Esophagus muscularis mucosa (tissue), 4 donors: ENCODE results near the gene KRT6B. TPM values are rescaled to one million over a fixed set of nuclear protein-coding genes. Genes with fewer than 3 reads are reported as not detected.
"Not testable (repeated sequence)": the region's sequence is repeated elsewhere in the genome, so short reads cannot be mapped to it uniquely, and the experiment has no call there.

Experiments used
- DNase-seq: peaks from one replicate; pipeline ENCODE4 v3.0.0-alpha.2; 2017; ENCODE audit errors: extremely low spot score
- H3K27ac ChIP-seq, 4 donors: fragments of 200-600 bp; sonication (generic); replicated peaks in 1 of 4; 1 replicate in 3 of 4; 2 replicates in 1 of 4; pipeline ENCODE4 v1.5.1; 2016 to 2019; ENCODE audit warnings: mild to moderate bottlenecking in 1 of 4
- H3K27me3 ChIP-seq, 4 donors: fragments of 200-600 bp; sonication (generic); one replicate each; pipeline versions ENCODE4 v1.5.1 to v1.6.0; 2016 to 2019
- H3K36me3 ChIP-seq, 4 donors: fragments of 200-600 bp; sonication (generic); one replicate each; pipeline ENCODE4 v1.5.1; 2016 to 2019
- H3K4me1 ChIP-seq, 4 donors: fragments of 200-600 bp; sonication (generic); one replicate each; pipeline ENCODE4 v1.5.1; 2016 to 2019
- H3K4me3 ChIP-seq, 4 donors: fragments of 200-600 bp; sonication (generic); 1 replicate in 2 of 4; 2 replicates in 2 of 4; pipeline ENCODE4 v1.5.1; 2016 to 2019; ENCODE audit warnings: mild to moderate bottlenecking in 4 of 4, moderate library complexity in 1 of 4
- H3K9me3 ChIP-seq, 4 donors: fragments of 200-600 bp; sonication (generic); 1 replicate in 3 of 4; 2 replicates in 1 of 4; pipeline ENCODE4 v1.5.1; 2016 to 2019
- EP300 ChIP-seq: sonication (generic); formaldehyde crosslinking; IDR thresholded peaks from one replicate; pipeline ENCODE4 v1.6.1; 2017; ENCODE audit warnings: antibody characterized with exemption
- POLR2A ChIP-seq: fragments of 450-650 bp; IDR thresholded peaks from one replicate; pipeline ENCODE4 v1.6.1; 2017; ENCODE audit warnings: antibody characterized with exemption, moderate library complexity, mild to moderate bottlenecking, low read depth
- POLR2AphosphoS5 ChIP-seq, 2 donors: sonication (generic); formaldehyde crosslinking; IDR thresholded peaks; one replicate each; pipeline ENCODE4 v1.6.1; 2017; ENCODE audit warnings: antibody characterized with exemption in 2 of 2
- WGBS: methylation state at CpG from one replicate; pipeline ENCODE4 v1.1.5; 2018; 5-methylcytosine and 5-hydroxymethylcytosine counted together
- intact Hi-C: fragments of 100-400 bp; cut with DNase I; formaldehyde crosslinking; loops from one replicate; pipeline ENCODE4 v1.15.1; 2023
- total RNA-seq, 4 donors: library from RNA; depleted of rRNA; stranded (reverse); fragments of >200 nt; gene quantifications; one replicate each; pipeline versions ENCODE4 v1.1.0 to v1.2.1, GENCODE V29; 2016
- TF ChIP-seq, protein P1 (sequence below), 3 experiments: fragments of 200-600 bp in 2 of 3; fragments of 450-650 bp in 1 of 3; sonication (generic) in 2 of 3; IDR thresholded peaks; one replicate each; pipeline ENCODE4 v1.5.1; 2017 to 2019; ENCODE audit warnings: antibody characterized with exemption in 3 of 3, mild to moderate bottlenecking in 2 of 3, moderate library complexity in 1 of 3

The KRT6B gene
- total RNA-seq, 4 donors from 2014 or later = not detected

- intact Hi-C loops = no loop called here
These were observed 38.7 kb downstream of the KRT6B start for GRCh38 chr12:52413202-52413601.

DNA sequence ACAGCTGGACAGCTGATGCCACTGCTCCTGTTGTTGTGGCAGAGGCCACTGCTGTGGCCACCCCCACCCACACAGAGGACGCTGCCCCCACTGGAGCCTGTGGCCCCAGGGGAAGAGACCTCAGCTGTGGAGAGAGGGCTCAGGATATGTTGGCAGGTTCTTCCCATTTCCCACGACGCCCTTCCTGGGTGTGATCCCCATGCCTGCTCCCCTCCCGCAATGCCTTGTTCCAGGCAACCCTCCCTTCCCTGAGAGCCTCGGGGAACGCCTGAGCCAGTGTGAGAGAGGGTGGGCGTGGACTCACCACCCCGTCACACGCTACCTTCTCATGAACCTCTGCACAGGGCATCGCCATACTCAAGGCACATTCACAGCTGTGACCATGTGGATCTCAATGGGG is 40.1 kb downstream of the KRT6B start:
- TF ChIP-seq POLR2AphosphoS5 (IDR thresholded peaks at IDR 0.05) = no peak
- no peak for TF ChIP-seq POLR2A
- no peak for TF ChIP-seq EP300
- TF ChIP-seq, protein P1, sequence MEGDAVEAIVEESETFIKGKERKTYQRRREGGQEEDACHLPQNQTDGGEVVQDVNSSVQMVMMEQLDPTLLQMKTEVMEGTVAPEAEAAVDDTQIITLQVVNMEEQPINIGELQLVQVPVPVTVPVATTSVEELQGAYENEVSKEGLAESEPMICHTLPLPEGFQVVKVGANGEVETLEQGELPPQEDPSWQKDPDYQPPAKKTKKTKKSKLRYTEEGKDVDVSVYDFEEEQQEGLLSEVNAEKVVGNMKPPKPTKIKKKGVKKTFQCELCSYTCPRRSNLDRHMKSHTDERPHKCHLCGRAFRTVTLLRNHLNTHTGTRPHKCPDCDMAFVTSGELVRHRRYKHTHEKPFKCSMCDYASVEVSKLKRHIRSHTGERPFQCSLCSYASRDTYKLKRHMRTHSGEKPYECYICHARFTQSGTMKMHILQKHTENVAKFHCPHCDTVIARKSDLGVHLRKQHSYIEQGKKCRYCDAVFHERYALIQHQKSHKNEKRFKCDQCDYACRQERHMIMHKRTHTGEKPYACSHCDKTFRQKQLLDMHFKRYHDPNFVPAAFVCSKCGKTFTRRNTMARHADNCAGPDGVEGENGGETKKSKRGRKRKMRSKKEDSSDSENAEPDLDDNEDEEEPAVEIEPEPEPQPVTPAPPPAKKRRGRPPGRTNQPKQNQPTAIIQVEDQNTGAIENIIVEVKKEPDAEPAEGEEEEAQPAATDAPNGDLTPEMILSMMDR (IDR thresholded peaks at IDR 0.05) = no peak
- Histone ChIP-seq H3K4me3 (no peak overlapping the region), H3K36me3 (no peaks in the 10 kb centered on the region), H3K27ac (no peak overlapping the region), H3K4me1 (peaks cover 0 to 22% (median 15%) of the 10 kb centered on the region in 4 donors), H3K27me3 (peaks cover 0 to 12% (median 0%) of the 10 kb centered on the region in 4 donors), H3K9me3 (no peaks in the 10 kb centered on the region)
- WGBS = 95% methylated on average over 8 of the region's 10 CpGs
- DNase-seq = no peak
- intact Hi-C loops = no loop called here

More at GRCh38 chr12:52413202-52413601, 38.7 kb downstream of the KRT6B start:
- Histone ChIP-seq H3K27ac (no peak overlapping the region), H3K36me3 (no peaks in the 10 kb centered on the region), H3K27me3 (peaks cover 0 to 2% (median 0%) of the 10 kb centered on the region in 4 donors), H3K4me1 (peaks cover 0 to 25% (median 20%) of the 10 kb centered on the region in 4 donors), H3K4me3 (no peak overlapping the region), H3K9me3 (no peaks in the 10 kb centered on the region)
- WGBS = 49% methylated on average over 4 of the region's 4 CpGs
- TF ChIP-seq POLR2A = no peak
- TF ChIP-seq, protein P1 (IDR thresholded peaks at IDR 0.05) = no peak
- no peak for TF ChIP-seq EP300
- TF ChIP-seq POLR2AphosphoS5 (IDR thresholded peaks at IDR 0.05) = no peak
- DNase-seq = no peak

- H3K4me3 ChIP-seq, H3K36me3 ChIP-seq, H3K27ac ChIP-seq, H3K9me3 ChIP-seq, intact Hi-C loops, DNase-seq: not testable (repeated sequence)
- peaks cover 0 to 16% (median 10%) of the 10 kb centered on the region in 4 donors for H3K4me1 ChIP-seq
- 0% methylated on average over 1 of the region's 1 CpG for WGBS
- H3K27me3 ChIP-seq = peaks cover 0 to 23% (median 0%) of the 10 kb centered on the region in 4 donors
These were observed 41.2 kb downstream of the KRT6B start for GRCh38 chr12:52410589-52411248.

- Histone ChIP-seq H3K27ac (no peak overlapping the region), H3K36me3 (no peaks in the 10 kb centered on the region), H3K27me3 (peaks cover 0 to 25% (median 0%) of the 10 kb centered on the region in 4 donors), H3K4me1 (peaks cover 0 to 11% (median 3%) of the 10 kb centered on the region in 4 donors), H3K9me3 (no peaks in the 10 kb centered on the region), H3K4me3 (no peak overlapping the region)
- WGBS = 100% methylated on average over 3 of the region's 5 CpGs
- no peak for DNase-seq
- TF ChIP-seq POLR2AphosphoS5 (IDR thresholded peaks at IDR 0.05) = no peak
- TF ChIP-seq, protein P1 (IDR thresholded peaks at IDR 0.05) = no peak
- TF ChIP-seq POLR2A = no peak
- TF ChIP-seq EP300 = no peak
- intact Hi-C loops = no loop called here
These were observed 44.0 kb downstream of the KRT6B start for GRCh38 chr12:52407918-52408317.

GRCh38 chr12:52405922-52406385 is 46.0 kb downstream of the KRT6B start, which contains the start of gene KRT82:
Gene KRT82 (minus strand): TSS chr12:52406335. CDS start chr12:52406277, 58 bp downstream.
- intact Hi-C loops = no loop called here
- Histone ChIP-seq H3K27ac (no peak within 1 kb of the TSS), H3K4me3 (no peak within 1 kb of the TSS), H3K9me3 (no peaks in the 10 kb centered on the region), H3K27me3 (peaks cover 0 to 25% (median 0%) of the 10 kb centered on the region in 4 donors), H3K4me1 (peaks cover 0 to 3% (median under 1%) of the 10 kb centered on the region in 4 donors), H3K36me3 (no peaks in the 10 kb centered on the region)
- no peak for TF ChIP-seq POLR2AphosphoS5 (IDR thresholded peaks at IDR 0.05)
- no peak for TF ChIP-seq EP300
- TF ChIP-seq POLR2A = no peak
- TF ChIP-seq, protein P1 (IDR thresholded peaks at IDR 0.05) = no peak
- DNase-seq = no peak
- 90% methylated on average over 11 of the region's 14 CpGs for WGBS
